ENCODE results near the gene TP63.
A peak's percentile ranks its signal among the peaks of the same experiment; 100 is the strongest.
"Not testable (repeated sequence)": the region's sequence is repeated elsewhere in the genome, so short reads cannot be mapped to it uniquely, and the experiment has no call there.

Gene TP63

DNA sequence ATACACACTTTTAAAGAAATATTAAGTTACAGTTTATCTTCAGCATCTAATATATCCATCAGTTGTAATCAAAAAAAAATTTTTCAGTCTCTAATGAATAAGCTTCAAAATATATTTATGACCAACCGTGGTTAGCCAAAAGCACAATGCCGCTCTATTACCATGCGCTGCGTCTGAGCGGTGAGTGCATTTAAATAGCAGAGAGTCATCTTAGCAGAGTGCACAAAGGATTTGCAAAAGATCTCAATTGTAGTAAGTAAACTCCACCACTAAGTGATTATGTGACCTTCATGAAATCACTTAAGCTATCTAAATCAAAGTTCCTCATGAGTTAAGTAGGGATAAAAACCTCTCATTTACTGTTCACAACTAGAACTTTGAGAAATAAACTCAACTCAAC is 4.9 kb downstream of the TP63 start:
- no peak for TF ChIP-seq POLR2A (IDR thresholded peaks at IDR 0.05; ENCODE audit: low read depth, low read length)
- FAIRE-seq: no peak
- no peak for DNase-seq (ENCODE audit: insufficient read length, low spot score)

DNA sequence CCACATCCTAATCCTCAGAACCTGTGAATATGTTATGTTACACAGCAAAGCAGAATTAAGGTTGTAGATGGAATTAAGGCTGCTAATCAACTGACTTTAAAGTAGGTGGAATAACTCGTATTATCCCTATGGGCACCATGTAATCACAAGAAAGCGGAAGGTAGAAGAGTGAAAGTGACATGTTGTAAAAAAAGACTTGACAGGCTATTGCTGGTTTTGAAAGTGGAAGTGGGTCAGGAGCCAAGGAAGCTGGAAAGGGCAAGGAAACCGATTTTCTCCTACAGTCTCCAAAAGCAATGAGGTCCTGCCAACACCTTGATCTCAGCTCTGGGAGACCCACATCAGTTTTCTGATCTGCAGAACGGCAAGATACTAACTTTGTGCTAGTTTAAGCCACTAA is 6.6 kb downstream of the TP63 start:
- FAIRE-seq: peak; percentile 52
- DNase-seq (ENCODE audit: insufficient read length, low spot score): no peak
- TF ChIP-seq POLR2A (IDR thresholded peaks at IDR 0.05; ENCODE audit: low read depth, low read length): no peak

- TF ChIP-seq POLR2A (IDR thresholded peaks at IDR 0.05; ENCODE audit: low read depth, low read length): no peak
- FAIRE-seq: peak; percentile 43
- DNase-seq (ENCODE audit: insufficient read length, low spot score): no peak
These were observed 7.3 kb downstream of the TP63 start for GRCh38 chr3:189638276-189639031.

- no peak for FAIRE-seq
- no peak for TF ChIP-seq POLR2A (IDR thresholded peaks at IDR 0.05; ENCODE audit: low read depth, low read length)
- no peak for DNase-seq (ENCODE audit: insufficient read length, low spot score)
These were observed 10.6 kb downstream of the TP63 start for GRCh38 chr3:189641776-189642175.

DNA sequence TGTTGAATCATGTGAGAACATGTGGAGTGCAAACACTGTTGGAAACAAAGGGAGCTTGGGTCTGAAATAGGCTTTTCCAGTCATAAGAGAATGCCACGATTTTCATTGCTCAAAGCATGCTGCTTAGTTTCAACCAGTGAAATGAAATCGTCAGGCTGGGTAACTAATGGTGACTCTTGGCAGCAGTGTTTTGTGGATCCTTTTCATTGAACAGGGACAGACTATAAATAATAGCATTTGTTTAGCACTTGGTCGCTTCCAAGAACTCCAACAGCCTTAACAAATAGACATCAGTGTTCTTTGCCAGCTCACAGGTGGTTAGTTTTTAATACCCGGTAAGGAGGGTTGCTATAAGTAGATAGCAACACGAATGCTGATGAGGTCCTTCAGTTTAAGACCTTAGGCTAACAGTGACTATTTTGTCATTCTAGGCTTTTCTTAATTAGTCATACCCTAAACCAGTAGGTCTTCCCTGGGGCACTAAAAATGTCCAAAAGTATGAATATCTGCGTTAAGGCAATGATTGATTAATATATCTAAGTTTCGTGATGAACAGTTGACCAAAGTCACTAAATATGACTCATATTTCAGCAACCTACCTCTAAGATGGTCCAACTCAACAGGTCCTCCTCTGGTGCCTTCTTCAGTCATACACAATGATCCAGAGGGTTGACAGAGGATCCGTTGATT is 15.8 kb downstream of the TP63 start:
- FAIRE-seq (no peak), DNase-seq (ENCODE audit: insufficient read length, low spot score) (no peak)
- TF ChIP-seq POLR2A (IDR thresholded peaks at IDR 0.05; ENCODE audit: low read depth, low read length): no peak

- no peak for TF ChIP-seq POLR2A (IDR thresholded peaks at IDR 0.05; ENCODE audit: low read depth, low read length)
- FAIRE-seq (peak; percentile 38), DNase-seq (ENCODE audit: insufficient read length, low spot score) (no peak)
These were observed 20.9 kb downstream of the TP63 start for GRCh38 chr3:189652042-189652441.

DNA sequence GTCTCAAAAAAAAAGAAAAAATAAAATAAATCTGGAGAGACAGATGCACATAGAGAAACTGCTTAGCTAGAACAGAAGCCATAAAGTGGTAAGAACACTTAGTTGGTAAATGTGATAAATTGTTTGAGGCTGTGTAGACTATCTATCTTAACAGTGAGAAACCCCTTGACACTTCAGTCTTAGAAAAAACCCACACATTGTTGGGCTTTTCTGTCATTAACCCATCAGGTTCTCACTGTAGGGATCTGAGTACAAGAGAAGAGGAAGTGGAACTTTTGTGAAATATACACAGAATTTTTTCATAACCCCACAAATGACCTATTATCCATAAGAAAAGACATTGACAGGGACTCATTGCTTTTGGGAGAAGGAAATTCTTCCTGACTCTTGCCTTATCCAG is 24.4 kb downstream of the TP63 start:
- no peak for FAIRE-seq
- no peak for DNase-seq (ENCODE audit: insufficient read length, low spot score)
- no peak for TF ChIP-seq POLR2A (IDR thresholded peaks at IDR 0.05; ENCODE audit: low read depth, low read length)

GRCh38 chr3:189659571-189659970 is 28.4 kb downstream of the TP63 start:
- DNase-seq (ENCODE audit: insufficient read length, low spot score): no peak
- no peak for TF ChIP-seq POLR2A (IDR thresholded peaks at IDR 0.05; ENCODE audit: low read depth, low read length)
- FAIRE-seq: no peak

DNA sequence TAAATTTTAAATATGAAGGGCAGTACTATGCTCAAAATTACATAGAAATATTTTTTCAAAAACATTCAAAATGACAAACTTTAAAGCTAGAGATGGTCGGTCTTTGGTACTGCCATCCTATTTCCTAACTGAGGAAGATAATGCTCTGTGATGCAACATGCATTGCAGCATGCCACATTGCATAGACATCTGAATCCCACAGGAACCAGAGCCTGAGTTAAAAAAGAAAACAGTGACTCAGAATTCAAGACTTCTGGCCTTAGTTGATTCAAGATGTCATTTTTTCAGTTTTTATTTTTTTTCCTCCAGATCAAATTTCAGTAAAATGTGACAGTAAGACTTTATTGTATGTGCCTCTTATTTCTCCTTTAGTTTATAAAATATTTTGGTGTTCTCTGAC is 33.1 kb downstream of the TP63 start:
- DNase-seq (ENCODE audit: insufficient read length, low spot score): peak; percentile 44
- FAIRE-seq: peak; percentile 98

GRCh38 chr3:189672346-189672745 is 41.2 kb downstream of the TP63 start:
- FAIRE-seq; DNase-seq (ENCODE audit: insufficient read length, low spot score): not testable (repeated sequence)

More for the DNA sequence above, 33.1 kb downstream of the TP63 start:
- no peak for TF ChIP-seq POLR2A (IDR thresholded peaks at IDR 0.05; ENCODE audit: low read depth, low read length)

GRCh38 chr3:189673535-189673934 is 42.3 kb downstream of the TP63 start:
- FAIRE-seq: no peak
- TF ChIP-seq POLR2A (IDR thresholded peaks at IDR 0.05; ENCODE audit: low read depth, low read length): no peak
- no peak for DNase-seq (ENCODE audit: insufficient read length, low spot score)

- FAIRE-seq (peak; percentile 53), DNase-seq (ENCODE audit: insufficient read length, low spot score) (no peak)
- TF ChIP-seq POLR2A (IDR thresholded peaks at IDR 0.05; ENCODE audit: low read depth, low read length): no peak
These were observed 43.2 kb downstream of the TP63 start for GRCh38 chr3:189674249-189674913.

DNA sequence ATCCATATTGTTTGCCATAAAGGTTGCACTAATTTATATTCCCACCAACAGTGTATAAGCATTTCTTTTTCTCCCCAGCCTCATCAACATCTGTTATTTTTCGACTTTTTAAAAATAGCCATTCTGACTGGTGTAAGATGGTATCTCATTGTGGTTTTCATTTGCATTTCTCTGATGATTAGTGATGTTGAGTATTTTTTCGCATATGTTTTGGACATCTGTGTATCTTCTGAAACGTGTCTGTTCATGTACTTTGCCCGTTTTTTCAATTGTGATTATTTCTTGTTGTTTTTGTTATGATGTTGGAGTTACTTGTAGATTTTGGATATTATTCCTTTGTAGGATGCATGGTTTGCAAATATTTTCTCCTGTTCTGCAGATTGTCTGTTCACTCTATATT is 46.5 kb downstream of the TP63 start:
- no peak for TF ChIP-seq POLR2A (IDR thresholded peaks at IDR 0.05; ENCODE audit: low read depth, low read length)
- DNase-seq (ENCODE audit: insufficient read length, low spot score) (no peak), FAIRE-seq (no peak)

- FAIRE-seq (no peak), DNase-seq (ENCODE audit: insufficient read length, low spot score) (no peak)
- no peak for TF ChIP-seq POLR2A (IDR thresholded peaks at IDR 0.05; ENCODE audit: low read depth, low read length)
These were observed 49.5 kb downstream of the TP63 start for GRCh38 chr3:189680723-189681122.

Measured in H54 (cell line).